ENCODE data around the gene RIC3.

RIC3 gene

GRCh38 chr11:8060801-8061554 lies 107.8 kb downstream of the RIC3 start:
- DNase-seq (ENCODE audit: low read depth, low spot score) = peak; percentile 65
- ChIA-PET POLR2A (no interaction called here), CTCF (interaction anchor here (1.0 to 15.2 kb wide), 8 partner anchors 14 to 54 kb away, joined by 3 to 150 read pairs (median 5); no protein-coding TSS in a partner anchor)
- H3K4me3 ChIP-seq (ENCODE audit: low read depth, low read length) = no peak overlapping the region
- TF ChIP-seq, protein P1, sequence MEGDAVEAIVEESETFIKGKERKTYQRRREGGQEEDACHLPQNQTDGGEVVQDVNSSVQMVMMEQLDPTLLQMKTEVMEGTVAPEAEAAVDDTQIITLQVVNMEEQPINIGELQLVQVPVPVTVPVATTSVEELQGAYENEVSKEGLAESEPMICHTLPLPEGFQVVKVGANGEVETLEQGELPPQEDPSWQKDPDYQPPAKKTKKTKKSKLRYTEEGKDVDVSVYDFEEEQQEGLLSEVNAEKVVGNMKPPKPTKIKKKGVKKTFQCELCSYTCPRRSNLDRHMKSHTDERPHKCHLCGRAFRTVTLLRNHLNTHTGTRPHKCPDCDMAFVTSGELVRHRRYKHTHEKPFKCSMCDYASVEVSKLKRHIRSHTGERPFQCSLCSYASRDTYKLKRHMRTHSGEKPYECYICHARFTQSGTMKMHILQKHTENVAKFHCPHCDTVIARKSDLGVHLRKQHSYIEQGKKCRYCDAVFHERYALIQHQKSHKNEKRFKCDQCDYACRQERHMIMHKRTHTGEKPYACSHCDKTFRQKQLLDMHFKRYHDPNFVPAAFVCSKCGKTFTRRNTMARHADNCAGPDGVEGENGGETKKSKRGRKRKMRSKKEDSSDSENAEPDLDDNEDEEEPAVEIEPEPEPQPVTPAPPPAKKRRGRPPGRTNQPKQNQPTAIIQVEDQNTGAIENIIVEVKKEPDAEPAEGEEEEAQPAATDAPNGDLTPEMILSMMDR (IDR thresholded peaks at IDR 0.05; ENCODE audit: insufficient read depth, low read length, missing control alignments) = no peak

- no peak for DNase-seq (ENCODE audit: low read depth, low spot score)
- H3K4me3 ChIP-seq (ENCODE audit: low read depth, low read length) = no peak overlapping the region
- POLR2A ChIA-PET = no interaction called here
- CTCF ChIA-PET = interaction anchor here (1.0 to 15.2 kb wide), 6 partner anchors 13 to 53 kb away, joined by 3 to 150 read pairs (median 6); no protein-coding TSS in a partner anchor
- TF ChIP-seq, protein P1 (IDR thresholded peaks at IDR 0.05; ENCODE audit: insufficient read depth, low read length, missing control alignments) = no peak
Measured at GRCh38 chr11:8060146-8060719, 108.6 kb downstream of the RIC3 start.

GRCh38 chr11:8059571-8060011 lies 109.2 kb downstream of the RIC3 start:
- TF ChIP-seq, protein P1 (IDR thresholded peaks at IDR 0.05; ENCODE audit: insufficient read depth, low read length, missing control alignments) = no peak
- ChIA-PET POLR2A (no interaction called here), CTCF (interaction anchor here (1.8 to 15.2 kb wide), 4 partner anchors 25 to 53 kb away, joined by 4 to 150 read pairs (median 12); no protein-coding TSS in a partner anchor)
- DNase-seq (ENCODE audit: low read depth, low spot score) = no peak
- H3K4me3 ChIP-seq (ENCODE audit: low read depth, low read length) = no peak overlapping the region

DNA sequence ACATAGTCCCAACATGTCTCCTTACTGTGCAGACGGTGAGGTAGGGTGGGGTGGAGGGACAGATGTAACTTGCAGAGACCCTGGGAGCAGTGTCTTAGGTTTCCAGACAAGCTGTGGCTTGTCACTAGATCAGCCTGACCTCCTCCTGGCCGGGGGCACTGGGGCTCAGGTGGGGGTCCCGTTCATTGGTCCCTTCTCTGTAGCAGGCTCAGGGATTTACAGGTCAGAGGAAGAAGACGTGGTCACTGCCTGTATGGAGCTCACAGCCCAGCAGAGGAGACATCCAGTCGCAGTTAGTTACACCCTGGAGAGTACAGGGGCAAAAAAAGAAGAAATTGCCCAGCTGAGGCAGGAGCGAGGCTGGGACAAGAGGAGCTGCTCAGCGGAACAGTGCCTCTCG lies 109.8 kb downstream of the RIC3 start:
- no peak for DNase-seq (ENCODE audit: low read depth, low spot score)
- POLR2A ChIA-PET = no interaction called here
- H3K4me3 ChIP-seq (ENCODE audit: low read depth, low read length) = no peak overlapping the region
- TF ChIP-seq, protein P1 (IDR thresholded peaks at IDR 0.05; ENCODE audit: insufficient read depth, low read length, missing control alignments) = no peak
- CTCF ChIA-PET = interaction anchor here (1.1 to 15.2 kb wide), 5 partner anchors 25 to 53 kb away, joined by 4 to 150 read pairs (median 8); no protein-coding TSS in a partner anchor

DNA sequence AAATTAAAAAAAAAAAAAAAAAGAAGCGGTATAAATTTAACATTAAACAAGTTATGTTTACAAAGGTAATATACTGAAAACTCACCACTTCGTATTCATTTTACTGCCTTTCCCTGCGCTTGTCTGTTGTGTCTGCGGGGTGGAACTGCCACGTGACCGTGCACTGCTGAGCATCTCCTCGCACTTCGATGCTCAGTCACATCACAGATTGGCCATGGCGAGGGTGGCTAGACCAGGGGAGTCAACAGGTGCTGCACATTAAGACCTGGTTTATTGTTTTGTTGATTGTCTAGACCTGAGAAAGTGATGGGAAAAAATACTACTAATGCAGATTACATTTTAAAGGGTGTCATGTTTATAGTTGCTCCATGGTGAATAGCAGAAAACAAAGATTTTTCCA lies 110.6 kb downstream of the RIC3 start:
- DNase-seq (ENCODE audit: low read depth, low spot score) = no peak
- TF ChIP-seq, protein P1 (IDR thresholded peaks at IDR 0.05; ENCODE audit: insufficient read depth, low read length, missing control alignments) = no peak
- H3K4me3 ChIP-seq (ENCODE audit: low read depth, low read length) = no peak overlapping the region
- POLR2A ChIA-PET = no interaction called here
- CTCF ChIA-PET = interaction anchor here (1.1 to 15.2 kb wide), 5 partner anchors 24 to 52 kb away, joined by 4 to 150 read pairs (median 8); no protein-coding TSS in a partner anchor
